Stimulated activated CD4-positive, alpha-beta T cell treated with anti-CD3 and anti-CD28 coated beads, Interleukin-4, amount 100 ng/mL, for 1 hour (primary cell): ENCODE measurements around the gene VTI1A.
"Not testable (repeated sequence)": the region's sequence is repeated elsewhere in the genome, so short reads cannot be mapped to it uniquely, and the experiment has no call there.

Source experiments
- DNase-seq: peaks from one replicate; pipeline ENCODE4 v3.0.0-alpha.2; 2020

VTI1A gene

GRCh38 chr10:112590786-112591185 is 143.8 kb downstream of the VTI1A start:
- DNase-seq = not testable (repeated sequence)

- no peak for DNase-seq
Observed at GRCh38 chr10:112593023-112593422, 146.0 kb downstream of the VTI1A start.

- no peak for DNase-seq
Observed at GRCh38 chr10:112601214-112602090, 154.4 kb downstream of the VTI1A start.

- no peak for DNase-seq
Observed at GRCh38 chr10:112603062-112603461, 156.0 kb downstream of the VTI1A start.

DNA sequence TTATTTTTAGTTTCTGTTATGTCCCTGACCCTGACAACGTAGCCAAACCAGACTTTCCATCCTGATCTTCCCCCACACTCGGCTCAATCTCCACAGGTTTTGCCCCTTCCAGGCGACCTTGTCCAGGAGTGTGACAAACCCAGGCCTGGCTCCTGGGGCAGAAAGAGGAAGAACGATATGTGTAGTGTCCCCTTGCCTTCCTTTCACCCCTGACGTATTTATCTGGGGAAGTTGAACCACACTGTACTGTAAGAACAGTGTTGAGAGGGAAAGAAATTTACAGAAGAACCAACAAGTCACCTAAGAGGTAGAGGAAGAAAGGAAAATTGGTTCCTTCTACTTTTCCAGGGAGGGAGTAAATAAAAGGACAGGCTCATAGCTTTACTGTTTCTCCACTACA is 158.0 kb downstream of the VTI1A start:
- no peak for DNase-seq

DNA sequence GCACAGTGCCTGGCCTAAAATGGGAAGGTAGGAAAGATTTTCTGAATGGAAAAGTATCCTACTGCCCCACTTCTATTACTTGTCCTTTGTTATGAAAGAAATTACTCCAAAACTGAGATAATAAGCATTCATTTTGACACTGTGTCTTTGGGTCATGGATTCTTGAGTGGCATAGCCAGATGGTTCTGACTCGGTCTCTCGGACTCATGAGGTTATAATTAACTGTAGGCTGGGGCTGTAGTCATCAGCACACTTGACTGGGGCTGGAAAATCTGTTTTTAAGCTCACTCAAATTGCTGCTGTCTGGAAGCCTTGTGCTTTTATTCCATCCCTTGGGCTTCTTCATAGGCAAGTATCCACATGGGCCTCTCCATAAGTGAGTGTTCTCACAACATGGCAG is 160.5 kb downstream of the VTI1A start:
- DNase-seq = no peak

DNA sequence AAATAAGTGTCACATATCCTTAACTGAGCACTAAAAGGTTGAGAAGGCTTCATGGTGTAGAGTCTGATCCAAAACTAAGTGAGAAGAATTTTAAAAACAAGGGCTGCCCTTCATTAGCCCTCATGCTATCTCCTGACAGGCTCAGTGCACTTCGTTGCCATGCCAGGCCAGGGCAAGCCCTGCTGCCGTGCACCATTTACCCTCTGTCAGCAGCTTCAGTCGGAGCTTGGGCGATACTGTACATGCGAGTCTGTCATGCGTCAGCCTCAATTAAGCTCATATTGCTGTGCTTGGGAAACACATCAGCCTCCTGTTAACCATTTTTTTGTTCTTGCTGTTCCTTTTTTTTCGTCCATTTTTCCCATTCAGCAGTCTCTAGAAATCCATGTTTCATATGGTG is 166.6 kb downstream of the VTI1A start:
- DNase-seq = no peak

- no peak for DNase-seq
Observed at GRCh38 chr10:112614072-112614471, 167.1 kb downstream of the VTI1A start.

- no peak for DNase-seq
Observed at GRCh38 chr10:112614586-112614985, 167.6 kb downstream of the VTI1A start.

DNA sequence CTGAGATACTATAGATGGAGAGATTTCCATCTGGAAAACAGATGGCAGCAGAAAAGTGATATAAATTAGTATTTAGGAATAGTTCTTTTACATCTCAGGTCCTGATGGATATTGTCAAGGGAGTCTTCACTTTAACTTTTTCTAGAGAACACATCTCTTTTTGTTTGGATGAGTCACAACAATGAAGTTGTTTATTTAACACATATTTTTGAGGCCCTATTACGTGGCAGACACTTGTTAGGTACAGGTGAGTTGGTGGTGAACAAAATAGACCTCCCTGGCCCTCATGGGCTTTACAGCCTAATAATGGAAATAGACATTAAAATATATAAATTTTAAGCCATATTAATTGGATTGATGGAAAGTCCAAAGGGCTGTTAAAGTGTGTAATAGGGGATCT is 168.3 kb downstream of the VTI1A start:
- no peak for DNase-seq

- DNase-seq = no peak
Observed at GRCh38 chr10:112616647-112617046, 169.6 kb downstream of the VTI1A start.

GRCh38 chr10:112618814-112619213 is 171.8 kb downstream of the VTI1A start:
- DNase-seq = no peak

GRCh38 chr10:112619556-112619955 is 172.5 kb downstream of the VTI1A start:
- DNase-seq = no peak

- no peak for DNase-seq
Observed at GRCh38 chr10:112622786-112623185, 175.8 kb downstream of the VTI1A start.

DNA sequence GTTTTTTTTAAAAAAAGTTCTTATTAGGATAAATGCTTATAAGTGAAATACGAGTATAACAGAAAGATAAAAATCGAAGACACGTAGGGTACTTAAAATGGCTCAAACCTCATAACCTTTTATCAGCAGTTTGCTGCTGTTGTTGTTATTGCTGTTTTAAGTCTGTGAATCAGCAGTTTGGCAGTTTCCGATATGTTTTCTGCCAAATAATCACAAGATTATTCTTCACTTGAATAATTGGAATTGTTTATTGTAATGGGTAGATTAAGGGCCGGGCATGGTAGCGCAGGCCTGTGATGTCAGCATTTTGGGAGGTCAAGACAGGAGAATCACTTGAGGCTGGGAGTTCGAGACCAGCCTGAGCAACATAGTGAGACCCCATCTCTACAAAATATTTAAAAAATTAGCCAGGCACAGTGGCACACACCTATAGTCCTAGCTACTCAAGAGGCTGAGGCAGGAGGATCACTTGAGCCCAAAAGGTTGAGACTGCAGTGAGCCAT is 177.6 kb downstream of the VTI1A start:
- DNase-seq = no peak

DNA sequence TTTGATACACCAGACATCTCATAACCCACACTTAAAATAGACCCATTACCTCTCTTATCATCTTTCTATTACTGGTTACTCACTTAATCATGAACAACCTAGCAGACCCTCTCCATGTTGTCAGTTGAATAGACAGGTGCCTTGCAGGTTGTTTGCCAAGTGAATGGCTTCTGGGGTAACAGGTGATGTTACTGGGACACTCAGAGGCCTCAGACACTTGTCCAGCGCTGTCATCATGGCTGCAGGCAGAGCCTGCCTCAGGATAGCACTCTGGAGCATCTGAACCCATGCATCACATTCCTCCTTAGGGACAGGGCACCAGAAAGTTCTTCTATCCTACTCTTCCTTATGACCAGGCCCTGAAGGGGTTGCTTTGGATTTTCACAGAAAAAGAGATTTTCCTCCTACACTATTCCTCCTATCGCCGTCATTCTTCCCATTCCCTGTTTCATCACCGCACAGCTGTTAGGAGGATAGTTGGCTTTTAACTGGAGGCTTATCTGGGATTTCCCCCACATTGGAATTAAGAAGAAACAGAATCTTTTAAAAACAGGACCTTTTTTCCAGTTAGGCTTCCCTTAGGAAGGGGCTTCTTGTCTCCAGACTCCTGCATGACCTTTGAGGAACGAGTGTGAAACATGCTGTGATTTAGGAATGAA is 182.1 kb downstream of the VTI1A start:
- no peak for DNase-seq

DNA sequence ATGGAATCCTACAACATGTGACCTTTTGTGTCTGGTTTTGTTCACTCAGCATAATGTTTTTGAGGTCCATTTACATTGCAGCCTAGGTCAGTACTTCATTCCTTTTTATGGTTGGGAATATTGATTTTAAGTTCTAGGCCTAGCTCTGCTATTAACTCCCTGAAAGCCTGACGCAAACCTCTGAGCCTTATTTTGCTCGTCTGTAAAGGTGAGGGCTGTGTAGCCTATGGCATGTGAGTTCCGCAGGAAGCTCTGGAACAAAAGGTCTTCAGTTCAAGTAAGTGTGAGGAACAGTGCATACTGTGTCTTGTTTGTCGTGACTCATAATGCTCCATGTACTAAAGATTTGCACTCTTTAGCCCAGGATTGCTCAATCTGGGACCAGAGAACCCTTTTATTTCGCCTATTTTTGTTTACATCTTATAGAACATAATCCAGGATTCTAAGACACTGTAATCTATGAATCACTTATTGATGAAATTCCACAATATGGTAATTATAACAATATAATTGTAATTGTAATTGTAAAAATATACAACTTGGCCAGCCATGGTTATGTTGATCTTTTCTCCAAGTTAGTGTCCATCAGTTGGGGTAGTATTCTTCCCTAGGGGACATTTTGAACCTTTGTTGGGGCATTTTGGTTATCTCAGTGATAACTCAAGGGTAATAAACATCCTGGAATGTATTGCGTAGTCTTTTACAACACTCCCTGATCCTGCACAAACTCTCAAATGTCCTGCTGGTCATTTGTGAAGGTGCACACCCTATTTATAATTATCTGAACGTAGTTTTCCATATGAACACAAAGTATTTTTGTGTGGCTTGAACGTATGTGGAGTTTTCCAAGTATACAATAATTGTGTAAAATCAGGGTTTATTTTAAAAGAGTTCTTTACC is 184.7 kb downstream of the VTI1A start:
- DNase-seq = no peak

- DNase-seq = no peak
Observed at GRCh38 chr10:112634096-112634830, 187.2 kb downstream of the VTI1A start.

GRCh38 chr10:112637901-112638300 is 190.9 kb downstream of the VTI1A start:
- DNase-seq = no peak

DNA sequence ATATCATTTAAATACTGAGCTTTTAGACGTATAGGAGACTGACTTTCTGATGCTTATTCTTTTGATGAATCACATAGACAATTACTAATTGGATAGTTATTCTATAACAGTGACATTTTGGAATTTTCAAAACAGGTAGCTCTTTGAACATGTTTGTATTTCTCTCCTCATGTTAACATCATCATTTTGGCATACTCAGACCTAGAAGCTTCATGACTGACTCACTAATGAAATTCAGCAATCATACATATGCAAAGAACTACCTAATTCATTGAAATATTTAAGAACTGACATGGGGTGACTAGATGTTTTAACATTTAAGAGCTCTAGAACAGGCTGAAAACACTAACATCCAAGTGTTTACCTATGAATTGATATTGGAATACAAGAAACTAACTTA is 192.3 kb downstream of the VTI1A start:
- no peak for DNase-seq

- DNase-seq = no peak
Observed at GRCh38 chr10:112640638-112641037, 193.6 kb downstream of the VTI1A start.

DNA sequence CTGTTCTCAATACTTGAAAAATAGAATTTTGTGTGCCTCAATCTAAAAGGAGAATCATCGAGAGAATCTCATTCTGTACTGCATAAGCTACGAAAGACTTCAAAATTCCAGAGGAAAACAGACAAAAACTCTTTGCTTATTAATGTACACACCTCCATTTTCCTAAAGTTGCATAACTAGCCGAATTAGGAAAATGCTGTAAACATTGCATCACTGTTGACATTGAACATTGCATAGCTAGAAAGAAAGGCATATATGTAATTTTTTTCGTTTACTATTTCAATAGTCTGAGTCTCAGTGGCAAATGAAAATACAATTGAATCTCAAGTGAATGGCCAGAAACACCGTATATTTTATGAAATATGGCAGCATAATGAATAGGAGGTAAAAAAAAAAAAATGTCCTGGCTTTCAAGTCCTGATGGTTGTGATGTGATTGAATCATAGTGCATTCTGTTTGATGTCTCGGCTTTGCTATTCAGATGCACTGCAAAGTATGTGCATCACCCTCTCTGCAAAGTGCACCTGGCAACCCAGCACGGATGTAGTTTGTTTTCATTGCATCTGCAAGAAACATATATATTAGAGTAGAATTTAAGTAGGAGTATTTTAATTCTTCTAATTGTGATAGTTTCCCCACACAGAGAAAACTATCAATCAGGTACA is 196.7 kb downstream of the VTI1A start:
- no peak for DNase-seq
